K562 (cell line): ENCODE results near the gene RGS8.

Experiments used
- ARNT ChIP-seq, 2 experiments: fragments of 450-650 bp; IDR thresholded peaks; 2 replicates each; pipeline ENCODE4 v1.6.1; 2016; ENCODE audit warnings: mild to moderate bottlenecking in 1 of 2
- GABPA ChIP-seq: fragments of 200-800 bp; sonication (Bioruptor generic); conservative IDR thresholded peaks from 2 replicates; pipeline ENCODE4 v1.6.1; 2016; ENCODE audit warnings: low read depth, missing genetic modification characterization, missing compliant biosample characterization
- REST ChIP-seq, 2 experiments: fragments of 450-650 bp; formaldehyde crosslinking in 1 of 2; IDR thresholded peaks; 2 replicates each; pipeline versions ENCODE4 v1.4.0 to v1.6.1; 2014 to 2020; ENCODE audit warnings: mild to moderate bottlenecking in 2 of 2, borderline replicate concordance in 1 of 2, low read depth in 1 of 2

GRCh38 chr1:182639330-182639729 is 45.1 kb downstream of the RGS8 start:
- TF ChIP-seq REST (IDR thresholded peaks at IDR 0.05; ENCODE audit: borderline replicate concordance) (no peak), REST (CRISPR knock-in tag; IDR thresholded peaks at IDR 0.05; ENCODE audit: low read depth) (no peak), ARNT (IDR thresholded peaks at IDR 0.05) (no peak), GABPA (no peak)
